Activated T-helper 1 cell treated with anti-CD3 and anti-CD28 coated beads, Interleukin-2, amount 50 U/mL, for 16 hours (primary cell): ENCODE measurements around the gene ERMN.
"Not testable (repeated sequence)": the region's sequence is repeated elsewhere in the genome, so short reads cannot be mapped to it uniquely, and the experiment has no call there.

Experiments used
- DNase-seq, 2 donors: peaks; one replicate each; pipeline ENCODE4 v3.0.0-alpha.2; 2020; ENCODE audit warnings: low read depth in 1 of 2, low spot score in 1 of 2

The ERMN gene, protein sequence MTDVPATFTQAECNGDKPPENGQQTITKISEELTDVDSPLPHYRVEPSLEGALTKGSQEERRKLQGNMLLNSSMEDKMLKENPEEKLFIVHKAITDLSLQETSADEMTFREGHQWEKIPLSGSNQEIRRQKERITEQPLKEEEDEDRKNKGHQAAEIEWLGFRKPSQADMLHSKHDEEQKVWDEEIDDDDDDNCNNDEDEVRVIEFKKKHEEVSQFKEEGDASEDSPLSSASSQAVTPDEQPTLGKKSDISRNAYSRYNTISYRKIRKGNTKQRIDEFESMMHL

DNA sequence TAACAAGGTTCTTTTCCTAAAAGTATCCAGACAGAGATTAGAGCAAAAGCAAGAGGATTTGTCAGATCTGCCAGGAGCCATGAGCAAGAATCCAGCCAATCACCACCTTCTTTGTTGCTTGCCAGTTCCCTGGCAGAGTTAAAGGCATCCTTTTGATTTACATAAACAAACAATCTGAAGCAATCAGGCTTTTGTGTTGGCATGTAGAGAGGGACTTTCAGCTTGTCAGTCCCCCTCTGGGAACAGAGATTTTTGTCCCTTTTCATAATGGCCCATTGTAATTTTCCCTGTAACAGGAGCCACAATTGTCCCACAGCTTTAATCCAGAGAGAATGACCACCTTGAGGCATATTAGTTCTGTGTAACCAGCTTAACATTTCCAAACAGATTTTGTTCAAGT is at the start of gene ERMN:
ERMN (minus strand) TSS at position 39 of the 400 bp plus-strand sequence. CDS start 182 bp downstream, outside the sequence.
- no peak for DNase-seq

DNA sequence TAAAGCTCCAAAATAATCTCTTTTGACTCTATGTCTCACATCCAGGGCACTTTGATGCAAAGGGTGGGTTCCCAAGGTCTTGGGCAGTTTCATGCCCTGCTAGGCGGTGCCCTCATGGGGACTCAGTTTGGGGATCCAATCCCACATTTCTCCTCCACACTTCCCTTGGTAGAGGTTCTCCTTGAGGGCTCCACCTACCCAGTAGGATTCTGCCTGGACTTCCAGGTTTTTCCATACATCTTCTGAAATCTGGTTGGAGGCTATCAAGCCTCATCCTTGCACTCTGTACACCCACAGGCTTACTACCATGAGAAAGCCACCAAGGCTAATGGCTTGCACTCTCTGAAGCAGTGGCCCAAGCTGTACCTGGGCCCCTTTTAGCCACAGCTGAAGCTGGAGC is 49.8 kb upstream of the ERMN start:
- DNase-seq = no peak

DNA sequence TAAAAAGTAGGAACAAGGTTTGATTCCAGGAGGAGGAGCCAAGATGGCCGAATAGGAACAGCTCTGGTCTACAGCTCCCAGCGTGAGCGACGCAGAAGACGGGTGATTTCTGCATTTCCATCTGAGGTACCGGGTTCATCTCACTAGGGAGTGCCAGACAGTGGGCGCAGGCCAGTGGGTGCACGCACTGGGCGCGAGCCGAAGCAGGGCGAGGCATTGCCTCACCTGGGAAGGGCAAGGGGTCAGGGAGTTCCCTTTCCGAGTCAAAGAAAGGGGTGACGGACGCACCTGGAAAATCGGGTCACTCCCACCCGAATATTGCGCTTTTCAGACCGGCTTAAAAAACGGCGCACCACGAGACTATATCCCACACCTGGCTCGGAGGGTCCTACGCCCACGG is 42.9 kb upstream of the ERMN start:
- DNase-seq = not testable (repeated sequence)

DNA sequence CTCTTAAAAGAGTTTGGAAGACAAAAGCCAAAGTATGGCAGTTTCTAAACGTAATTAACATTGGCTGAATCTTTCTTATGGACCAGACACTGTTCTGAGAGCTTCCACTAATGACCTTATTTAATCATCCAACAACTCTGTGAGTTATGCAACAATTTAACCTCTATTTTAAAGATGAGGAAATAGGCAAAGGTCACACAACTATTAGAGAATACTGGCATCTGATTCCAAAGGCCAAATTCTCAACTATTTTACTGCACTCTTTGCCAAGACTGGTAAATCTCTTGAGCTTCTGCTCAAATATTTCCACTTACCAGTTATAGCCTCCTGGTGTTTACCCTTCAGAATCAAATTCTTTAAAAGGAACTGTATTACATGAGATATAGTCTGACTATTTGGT is 42.1 kb upstream of the ERMN start:
- no peak for DNase-seq

DNA sequence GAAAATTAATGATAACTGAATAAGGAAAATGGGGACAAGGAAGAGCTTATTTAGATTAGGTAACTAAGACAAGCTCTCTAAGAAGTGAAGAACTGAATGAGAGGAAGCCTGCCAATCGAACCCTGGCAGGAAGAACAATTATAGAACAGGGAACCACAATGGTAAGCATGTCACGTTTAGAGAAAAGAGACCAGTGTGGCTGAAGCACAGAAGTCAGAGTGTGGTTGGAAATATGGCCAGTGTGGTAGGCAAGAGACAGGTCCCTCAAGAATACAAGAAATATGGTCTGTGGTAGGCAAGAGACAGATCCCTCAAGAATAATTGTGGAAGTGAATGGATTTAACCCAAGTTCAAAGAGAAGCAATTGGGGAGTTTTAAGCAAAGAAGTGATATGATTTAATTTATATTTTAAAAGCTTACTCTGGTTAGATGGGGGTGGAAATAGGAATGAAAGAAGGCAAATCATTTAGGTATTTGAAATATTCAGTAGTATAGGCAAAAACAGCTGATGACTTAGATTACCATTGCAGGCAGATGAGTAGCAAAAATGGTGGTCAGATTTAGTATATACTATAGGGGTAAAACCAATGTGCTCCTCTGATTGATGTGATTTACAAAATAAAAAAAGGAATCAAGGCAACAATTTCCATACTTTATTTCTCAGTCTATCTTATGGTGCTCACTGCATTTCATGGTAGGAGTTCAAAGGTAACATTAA is 38.8 kb upstream of the ERMN start:
- no peak for DNase-seq

DNA sequence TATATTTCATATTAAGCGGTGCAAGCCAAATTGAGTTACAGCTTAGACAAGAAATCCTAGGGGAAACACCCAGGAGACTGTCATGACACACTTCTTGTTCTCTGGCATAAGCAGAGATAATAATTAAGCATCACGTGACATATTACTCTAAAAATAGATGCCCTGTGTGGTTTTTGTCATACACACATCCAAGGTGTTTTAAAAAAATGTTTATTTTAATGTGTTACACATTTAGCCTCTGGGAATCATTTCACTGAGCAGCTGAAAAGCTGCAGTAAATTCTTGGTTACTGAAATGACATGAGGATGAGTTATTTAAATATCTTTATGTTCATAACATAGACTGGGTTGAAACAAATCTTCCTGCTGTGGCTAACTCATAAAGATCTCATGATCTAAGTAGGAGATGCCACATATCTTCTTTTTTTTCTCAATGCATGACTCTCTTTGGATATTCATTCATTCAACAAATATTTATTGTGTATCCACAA is 38.0 kb upstream of the ERMN start:
- DNase-seq = no peak

DNA sequence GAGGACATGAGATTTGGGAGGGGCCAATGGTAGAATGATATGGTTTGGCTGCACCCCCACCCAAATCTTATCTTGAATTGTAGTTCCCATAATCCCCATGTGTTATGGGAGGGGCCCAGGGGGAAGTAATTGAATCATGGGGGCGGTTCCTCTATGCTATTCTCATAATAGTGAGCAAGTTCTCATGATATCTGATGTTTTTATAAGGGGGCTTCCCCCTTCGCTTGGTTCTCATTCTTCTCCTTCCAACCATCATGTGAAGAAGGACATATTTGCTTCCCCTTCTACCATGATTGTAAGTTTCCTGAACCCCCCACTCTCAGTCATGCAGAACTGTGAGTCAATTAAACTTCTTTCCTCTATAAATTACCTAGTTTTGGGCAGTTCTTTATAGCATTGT is 37.0 kb upstream of the ERMN start:
- no peak for DNase-seq

DNA sequence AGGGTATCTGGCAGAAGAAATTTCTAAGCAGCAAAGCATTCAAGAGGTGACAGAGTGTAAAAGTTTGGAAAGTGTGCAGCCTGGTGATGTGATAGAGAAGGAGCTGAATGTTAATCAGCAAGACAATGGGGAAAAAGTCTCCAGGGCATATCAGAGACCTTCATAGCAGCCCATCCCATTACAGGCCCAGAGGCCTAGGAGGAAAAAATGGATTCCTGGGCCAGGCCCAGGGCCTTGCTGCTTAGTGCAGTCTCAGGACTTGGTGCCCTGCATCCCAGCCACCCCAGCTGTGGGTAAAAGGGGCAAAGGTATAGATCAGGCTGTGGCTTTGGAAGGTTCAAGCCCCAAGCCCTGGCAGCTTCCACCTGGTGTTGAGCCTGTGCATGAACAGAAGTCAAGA is 35.9 kb upstream of the ERMN start:
- no peak for DNase-seq

DNA sequence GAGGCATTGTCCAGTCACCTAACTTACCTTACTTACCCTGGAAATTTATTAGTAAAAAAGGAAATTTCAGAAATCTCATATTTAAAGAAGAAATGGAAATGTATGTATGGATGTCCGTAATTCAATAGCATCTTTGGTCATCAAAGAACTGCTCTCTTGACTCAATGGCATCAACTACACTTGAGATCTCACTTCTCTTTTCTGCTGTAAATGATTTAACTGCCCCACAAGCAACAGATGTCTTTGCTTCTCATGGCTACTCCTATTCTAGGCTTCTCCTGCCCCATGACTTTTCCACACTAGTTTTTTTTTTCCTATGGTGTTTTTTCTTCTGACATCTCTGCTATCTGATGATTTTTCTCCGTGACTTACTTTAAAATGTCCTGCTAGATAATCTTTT is 34.0 kb upstream of the ERMN start:
- no peak for DNase-seq

DNA sequence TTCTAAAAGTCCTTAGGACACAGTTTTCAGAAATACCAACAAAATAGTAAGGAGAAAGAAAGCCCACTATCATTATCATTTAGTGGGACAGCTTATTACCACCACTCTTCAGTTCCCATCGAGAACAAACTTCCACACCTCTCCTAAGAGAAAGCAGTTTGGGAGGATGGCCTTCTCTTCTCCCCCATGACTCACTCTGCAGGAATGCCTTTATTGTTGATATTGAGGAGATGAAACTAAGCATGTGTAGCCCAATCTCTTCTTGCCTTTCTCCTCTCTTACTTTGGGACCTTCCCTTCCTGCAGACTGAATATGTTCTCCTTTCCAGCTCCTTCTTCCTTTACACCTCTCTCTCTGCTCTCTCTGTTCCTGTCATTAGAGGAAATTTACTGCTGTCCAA is 30.0 kb upstream of the ERMN start:
- no peak for DNase-seq

DNA sequence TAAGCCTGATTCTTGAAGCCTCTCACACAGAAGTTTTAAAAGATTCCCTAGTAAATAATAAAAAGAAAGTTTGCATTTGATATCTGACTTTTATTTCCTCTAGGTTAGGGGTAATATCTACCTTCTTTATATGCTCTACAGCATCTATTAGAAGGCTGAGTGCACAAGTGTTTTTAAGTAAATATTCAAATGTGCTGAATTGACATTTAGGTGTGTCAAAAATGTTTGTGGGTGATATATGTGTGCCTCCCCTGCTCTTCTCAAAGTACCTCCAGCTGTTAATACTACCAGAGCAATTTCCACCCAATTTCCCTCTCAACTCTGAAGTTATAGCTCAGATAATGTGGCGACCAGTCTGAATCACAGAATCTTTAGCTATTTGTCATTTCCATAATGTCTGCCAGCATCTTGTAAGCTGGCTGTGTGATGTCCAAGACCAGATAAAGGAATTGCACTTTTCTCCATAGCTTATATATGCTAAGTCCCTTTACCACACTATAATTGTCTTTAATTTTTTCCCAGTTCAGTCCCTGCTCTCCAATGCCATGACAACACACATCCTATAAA is 24.4 kb upstream of the ERMN start:
- DNase-seq = no peak

DNA sequence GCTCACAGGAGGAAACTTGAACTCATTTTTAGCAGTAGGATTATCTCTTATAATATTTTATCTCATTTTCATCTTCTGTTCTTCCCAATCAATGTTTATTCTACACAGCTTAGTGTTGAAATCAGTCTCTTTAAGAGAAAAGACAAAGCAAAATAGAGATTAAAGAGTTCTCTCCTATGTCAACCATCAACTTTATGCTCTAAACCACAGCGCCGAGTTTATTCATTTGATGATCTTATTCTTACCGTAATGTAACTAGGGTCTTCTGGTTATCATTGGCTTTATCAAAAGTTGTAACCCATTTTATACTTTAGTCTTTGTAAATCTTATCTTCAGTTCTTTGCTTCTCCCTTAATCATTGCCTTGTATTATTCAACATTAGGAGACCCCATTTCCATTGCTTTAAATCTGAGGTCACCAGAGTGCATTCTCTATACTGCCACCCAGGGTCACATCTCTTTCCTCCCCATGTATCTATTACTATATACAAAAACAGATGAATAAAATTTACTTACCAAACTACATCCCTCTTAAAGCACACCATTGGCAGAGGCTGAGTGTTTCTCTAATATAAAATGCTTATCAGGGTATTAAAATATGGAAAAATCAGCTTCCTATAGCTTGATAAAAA is 22.8 kb upstream of the ERMN start:
- no peak for DNase-seq

DNA sequence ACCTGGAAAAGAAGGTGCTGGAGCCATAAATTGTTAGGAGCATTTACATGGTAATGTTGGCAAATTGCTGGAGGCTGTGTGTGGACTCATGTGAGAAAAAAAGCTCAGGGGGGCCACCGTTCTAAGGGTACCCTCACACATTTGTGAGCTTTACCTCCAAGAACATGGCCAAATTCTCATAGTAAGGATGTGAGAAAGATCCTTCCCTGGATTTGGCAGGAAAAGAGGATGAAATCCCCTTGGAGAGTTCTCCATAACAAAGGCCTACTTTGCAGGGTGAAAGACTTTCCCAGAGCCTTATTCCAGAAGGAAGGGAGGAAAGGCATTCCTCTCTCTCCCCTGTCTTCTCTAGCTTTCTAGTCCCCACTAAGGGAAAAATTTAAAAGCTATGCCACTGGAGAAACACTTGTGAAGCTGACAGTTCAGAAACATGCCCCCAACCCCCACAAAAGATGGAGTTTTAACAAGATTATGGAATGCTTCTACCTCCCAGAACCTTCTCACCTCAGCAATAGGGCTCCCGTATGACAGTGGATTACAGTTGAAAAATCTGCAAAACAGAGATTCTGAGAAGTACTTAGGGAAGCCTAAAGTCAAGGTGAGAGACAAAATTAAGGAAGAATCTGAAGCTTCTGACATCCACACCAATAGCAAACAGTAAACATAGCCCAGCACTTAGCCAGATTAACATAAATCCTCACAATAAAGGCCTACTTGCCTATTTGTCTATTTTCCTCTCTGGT is 20.2 kb upstream of the ERMN start:
- no peak for DNase-seq

DNA sequence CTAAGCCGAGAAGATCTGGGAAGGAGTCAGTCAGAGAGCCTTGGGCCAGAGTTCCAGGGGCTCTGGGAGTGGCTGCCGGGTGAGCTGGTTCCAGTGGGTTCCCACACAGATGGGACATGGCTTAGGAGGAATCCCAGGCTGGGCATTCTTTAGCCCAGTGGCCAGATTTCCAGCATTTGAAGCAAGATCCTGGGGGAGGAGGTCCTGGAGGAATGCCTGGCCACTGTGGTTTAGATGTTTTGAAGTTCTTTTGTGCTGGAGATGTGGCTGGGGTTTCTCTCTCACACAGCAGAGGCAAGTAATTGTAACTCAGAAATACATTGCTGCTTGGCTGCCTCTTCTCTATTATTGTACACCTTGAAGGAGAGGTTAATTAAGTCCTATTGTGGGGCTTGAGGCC is 15.8 kb upstream of the ERMN start:
- not testable (repeated sequence) for DNase-seq

DNA sequence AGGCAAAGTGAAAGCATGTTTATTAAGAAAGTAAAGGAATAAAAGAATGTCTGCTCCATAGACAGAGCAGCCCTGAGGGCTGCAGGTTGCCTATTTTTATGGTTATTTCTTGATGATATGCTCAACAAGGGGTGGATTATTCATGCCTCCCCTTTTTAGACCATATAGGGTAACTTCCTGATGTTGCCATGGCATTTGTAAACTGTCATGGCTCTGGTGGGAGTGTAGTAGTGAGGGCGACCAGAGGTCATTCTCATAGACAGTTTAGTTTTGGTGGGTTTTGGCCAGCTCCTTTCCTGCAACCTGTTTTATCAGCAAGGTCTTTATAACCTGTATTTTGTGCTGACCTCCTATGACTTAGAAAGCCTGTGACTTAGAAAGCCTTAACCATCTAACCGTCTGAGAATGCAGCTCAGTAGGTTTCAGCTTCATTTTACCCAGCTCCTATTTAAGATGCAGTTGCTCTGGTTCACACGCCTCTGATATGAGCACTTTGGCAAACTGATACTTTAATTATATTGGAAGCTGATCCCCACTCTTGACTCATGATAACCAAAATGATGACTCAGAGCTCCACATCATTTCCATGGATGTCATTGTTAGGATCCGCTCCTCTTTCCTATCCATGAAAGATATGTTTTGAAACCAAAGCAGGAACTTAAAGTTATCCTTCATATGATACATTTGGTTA is 14.5 kb upstream of the ERMN start:
- no peak for DNase-seq

DNA sequence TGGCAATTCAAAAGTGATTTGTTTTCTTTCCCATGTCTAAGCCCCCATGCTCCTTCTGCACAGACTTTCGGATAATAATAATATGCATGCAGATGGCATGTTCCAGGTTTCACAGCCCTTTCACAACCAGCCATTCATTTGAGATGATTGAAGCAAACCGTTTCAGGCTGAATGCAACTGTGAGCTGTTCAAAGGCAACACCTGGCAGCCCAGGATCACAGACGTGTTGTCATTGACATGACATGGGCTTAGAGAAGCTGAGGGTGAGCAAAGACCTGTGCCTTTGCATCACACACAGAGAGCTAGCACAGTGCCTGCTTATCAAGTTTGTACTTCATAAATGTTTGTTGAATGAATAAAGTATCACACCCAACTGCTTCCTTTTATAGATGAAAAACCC is 12.4 kb upstream of the ERMN start:
- no peak for DNase-seq

DNA sequence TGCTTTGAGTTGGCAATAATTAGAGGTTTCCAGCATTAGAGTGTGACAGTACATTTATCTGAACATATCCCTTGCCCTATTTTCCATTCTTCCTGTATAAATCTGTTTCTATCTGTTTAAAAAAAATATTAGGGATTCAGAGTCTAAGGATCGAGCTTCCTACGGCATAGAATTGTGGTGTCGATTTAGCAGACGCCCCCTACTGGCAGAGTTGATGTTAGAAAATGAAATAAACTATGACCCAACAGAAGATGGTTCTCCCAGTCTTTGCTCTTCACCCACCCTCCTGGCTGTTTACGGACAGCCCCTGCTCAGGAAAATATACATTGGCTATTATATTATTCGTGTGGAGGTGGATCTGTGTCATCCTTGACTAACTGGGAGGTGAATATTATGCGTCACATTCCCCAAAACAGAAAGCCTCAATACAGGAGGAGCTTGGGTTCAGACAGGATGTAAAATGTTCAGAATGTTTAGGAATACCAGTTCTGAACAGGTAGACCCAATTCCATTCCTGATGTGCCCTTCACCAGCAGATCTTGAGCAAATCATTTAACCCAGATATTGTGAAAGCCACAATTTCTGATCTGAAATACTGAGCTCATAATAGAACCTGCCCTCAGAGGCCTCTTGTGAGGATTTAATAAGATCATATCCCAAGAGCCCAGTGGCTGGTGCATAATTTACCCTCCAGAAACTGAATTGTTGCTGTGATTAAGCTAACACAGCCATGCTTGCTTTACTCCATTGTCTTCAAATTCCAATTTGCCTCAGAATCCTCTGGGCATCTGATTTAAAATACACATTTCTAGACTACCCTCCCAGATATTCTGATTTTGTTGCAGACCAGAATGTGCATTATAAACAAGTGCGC is 10.8 kb upstream of the ERMN start:
- no peak for DNase-seq

DNA sequence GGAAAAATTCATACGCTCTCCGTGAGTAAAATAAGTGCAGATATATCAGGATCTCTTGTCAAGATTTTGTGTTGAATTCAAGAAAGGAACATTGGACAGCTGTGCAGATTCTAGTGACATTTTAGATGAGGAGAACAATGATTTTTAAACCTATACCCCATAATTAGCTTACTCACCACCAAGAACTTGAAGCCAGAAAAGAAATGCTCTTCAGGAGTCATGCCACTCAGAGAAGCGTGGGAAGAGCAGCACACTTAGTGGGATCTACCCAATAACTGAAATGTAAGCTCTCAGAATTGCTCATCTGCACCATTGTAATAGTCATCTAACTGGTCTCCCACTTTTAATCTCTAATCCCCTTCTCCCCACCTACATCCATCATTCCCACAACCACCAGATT is 9.2 kb upstream of the ERMN start:
- no peak for DNase-seq

DNA sequence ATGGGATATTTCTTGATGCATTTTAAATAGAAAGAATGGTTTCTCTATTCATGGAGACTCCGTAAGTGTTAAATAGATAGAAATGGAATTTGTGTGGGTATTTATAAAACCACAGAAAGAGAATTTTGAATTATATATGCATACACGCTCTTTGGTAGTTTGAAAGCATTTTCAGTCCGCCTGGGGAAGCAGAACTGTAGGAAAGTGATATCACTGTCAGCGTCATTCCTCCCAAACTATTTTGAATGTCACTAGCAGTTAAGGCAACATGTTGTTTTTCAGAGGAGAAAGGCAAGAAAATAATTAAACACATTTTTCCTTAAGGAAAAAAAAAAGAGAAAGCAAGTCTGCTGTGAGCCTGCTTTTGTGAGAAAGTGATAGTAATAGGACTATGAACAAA is 8.7 kb upstream of the ERMN start:
- no peak for DNase-seq
